HepG2 (cell line): ENCODE measurements around the gene APBB2. TPM values are rescaled to one million over a fixed set of nuclear protein-coding genes. Genes with fewer than 3 reads are reported as not detected.

Experiments used
- ATAC-seq: fragments of 200-7000 bp; cut with Tn5 transposase; 3 replicates; pipeline ENCODE4 v1.9.1; 2020; ENCODE audit warnings: mild to moderate bottlenecking, moderate library complexity
- BruUV-seq: library from RNA; stranded (reverse); fragments of 400-500 nt; replicated peaks from 2 replicates; lab custom pipeline; 2021; lab: Mats Ljungman, UMichigan
- CTCF ChIA-PET: fragments of 300-600 bp; formaldehyde crosslinking; extraction: SDS; loops from one replicate; lab custom pipeline; 2021; ENCODE audit warnings: low total read pairs, inconsistent platforms, low intra/inter-chr PET ratio; lab: Yijun Ruan, JAX
- POLR2A ChIA-PET: fragments of 350-600 bp; sonication (Branson Sonifier 250); formaldehyde crosslinking; loops from one replicate; lab custom pipeline; 2020; ENCODE audit warnings: antibody characterized with exemption, inconsistent platforms; lab: Yijun Ruan, JAX
- DNase-seq: peaks from one replicate; pipeline ENCODE4 v3.0.0-alpha.2; 2015; ENCODE audit warnings: low spot score
- FAIRE-seq: peaks from 3 replicates; lab custom pipeline; 2011; peaks lifted over from hg19 to GRCh38; lab: Jason Lieb, UNC
- H2AFZ ChIP-seq: one replicate; pipeline ENCODE4 v1.6.1; 2011; ENCODE audit warnings: low read length, inconsistent platforms
- H3K27ac ChIP-seq: fragments of 300-600 bp; 3 replicates; pipeline ENCODE4 v1.8.0; 2011; ENCODE audit warnings: mixed run types, mild to moderate bottlenecking, mixed read lengths, low read length, inconsistent platforms; ENCODE audit not compliant: insufficient read depth; ENCODE audit errors: extremely low read length
- H3K27me3 ChIP-seq, 2 experiments: fragments of 200-600 bp in 1 of 2; 2 replicates in 1 of 2; 3 replicates in 1 of 2; pipeline versions ENCODE4 v1.6.0 to v1.8.0; 2011; ENCODE audit warnings: low read length in 2 of 2, mild to moderate bottlenecking in 2 of 2, moderate library complexity in 2 of 2, inconsistent platforms in 1 of 2; ENCODE audit not compliant: insufficient read depth in 2 of 2, control insufficient read depth in 1 of 2
- H3K36me3 ChIP-seq, 2 experiments: fragments of 200-600 bp in 1 of 2; replicated peaks in 1 of 2; 2 replicates in 1 of 2; 3 replicates in 1 of 2; pipeline versions ENCODE4 v1.5.1 to v1.8.0; 2011; ENCODE audit warnings: low read length in 2 of 2, inconsistent platforms in 1 of 2; ENCODE audit not compliant: insufficient read depth in 2 of 2, control insufficient read depth in 1 of 2
- H3K4me1 ChIP-seq: 2 replicates; pipeline ENCODE4 v1.5.1; 2012; ENCODE audit warnings: low read length, inconsistent platforms; ENCODE audit not compliant: insufficient read depth
- H3K4me2 ChIP-seq: 2 replicates; pipeline ENCODE4 v1.6.0; 2011; ENCODE audit warnings: low read depth, low read length, inconsistent platforms
- H3K4me3 ChIP-seq, 3 experiments: fragments of 200-600 bp in 1 of 3; sonication (generic), shearing (Covaris generic) in 1 of 3; replicated peaks in 1 of 3; 2 replicates each; pipeline ENCODE4 v1.5.1; 2011 to 2016; ENCODE audit warnings: low read length in 3 of 3, inconsistent platforms in 2 of 3, low read depth in 2 of 3, mild to moderate bottlenecking in 2 of 3, control low read depth in 1 of 3, mixed read lengths in 1 of 3; ENCODE audit not compliant: insufficient read depth in 1 of 3
- H3K79me2 ChIP-seq: one replicate; pipeline ENCODE4 v1.6.1; 2011; ENCODE audit warnings: low read length, inconsistent platforms; ENCODE audit not compliant: insufficient read depth
- H3K9ac ChIP-seq: 2 replicates; pipeline ENCODE4 v1.6.0; 2011; ENCODE audit warnings: mild to moderate bottlenecking, low read depth, low read length, inconsistent platforms; ENCODE audit not compliant: insufficient read depth
- H3K9me3 ChIP-seq: 2 replicates; pipeline ENCODE4 v1.5.1; 2012; ENCODE audit warnings: mild to moderate bottlenecking, low read length
- H4K20me1 ChIP-seq: 2 replicates; pipeline ENCODE4 v1.6.0; 2011; ENCODE audit warnings: inconsistent platforms, mild to moderate bottlenecking, low read length, moderate library complexity; ENCODE audit not compliant: insufficient read depth
- BCLAF1 ChIP-seq: fragments of 450-650 bp; IDR thresholded peaks from 2 replicates; pipeline ENCODE4 v1.6.1; 2017; ENCODE audit warnings: mild to moderate bottlenecking
- FOXO1 ChIP-seq: sonication (generic); formaldehyde crosslinking; IDR thresholded peaks from 2 replicates; pipeline ENCODE4 v1.4.0; 2020; ENCODE audit warnings: missing genetic modification reagents
- THAP11 ChIP-seq: IDR thresholded peaks from 2 replicates; pipeline ENCODE4 v1.6.1; 2016; ENCODE audit warnings: missing biosample characterization, missing genetic modification reagents
- ZNF142 ChIP-seq: sonication (generic); formaldehyde crosslinking; IDR thresholded peaks from 2 replicates; pipeline ENCODE4 v1.4.0; 2020; ENCODE audit warnings: missing genetic modification reagents
- ZNF33A ChIP-seq: sonication (generic); formaldehyde crosslinking; IDR thresholded peaks from 2 replicates; pipeline ENCODE4 v1.5.1; 2020; ENCODE audit warnings: missing genetic modification reagents, mild to moderate bottlenecking, moderate library complexity, borderline replicate concordance
- ZNF44 ChIP-seq: sonication (generic); formaldehyde crosslinking; IDR thresholded peaks from 2 replicates; pipeline ENCODE4 v1.5.1; 2020; ENCODE audit warnings: mild to moderate bottlenecking, missing genetic modification reagents
- WGBS: methylation state at CpG from one replicate; pipeline ENCODE4 v1.1.6; 2017; ENCODE audit warnings: low lambda C conversion rate; 5-methylcytosine and 5-hydroxymethylcytosine counted together
- in situ Hi-C: cut with HindIII; loops from 2 replicates; pipeline ENCODE4 v1.10.0; 2017; ENCODE audit warnings: low pct_unique_long_range_greater_than_20kb; ENCODE audit not compliant: extremely low pct_ligation_motif_present
- intact Hi-C: fragments of 100-400 bp; cut with micrococcal nuclease; formaldehyde crosslinking; loops from one replicate; pipeline ENCODE4 v1.10.0; 2022; ENCODE audit not compliant: unreplicated experiment
- polyA plus RNA-seq, 8 experiments: library from polyadenylated mRNA; depleted of rRNA in 3 of 8; stranded (reverse) in 7 of 8; unstranded in 1 of 8; fragments of >200 nt; fragmentation: Illumina TruSeq in 4 of 8; extraction: Trizol in 4 of 8; gene quantifications; 2 replicates each; pipeline versions ENCODE4 v1.2.1 to v1.2.3, GENCODE V29; 2011 to 2016; ENCODE audit warnings: low read depth in 4 of 8, missing spikeins in 1 of 8, mixed read lengths in 1 of 8; ENCODE audit not compliant: insufficient read depth in 1 of 8
- total RNA-seq, 5 experiments: library from RNA; depleted of rRNA; stranded (reverse); fragments of >200 nt; fragmentation: Illumina TruSeq; extraction: Trizol; gene quantifications; 2 replicates each; pipeline ENCODE4 v1.2.3, GENCODE V29; 2016; ENCODE audit warnings: low read depth in 1 of 5

Gene APBB2
- total and polyA plus RNA-seq, 2 of the 13 experiments (the other 11 are each of a cell fraction or from before 2014, with no cell fraction given) = 11.7 to 17.0 TPM

GRCh38 chr4:40940756-40941155 lies 273.6 kb downstream of the APBB2 start:
- POLR2A ChIA-PET = no interaction called here
- no TSS peak for BruUV-seq
- no peak overlapping the region for H3K27ac ChIP-seq
- no peak for FAIRE-seq
- intact Hi-C loops = no loop called here
- no peak overlapping the region for H3K4me3 ChIP-seq
- H3K4me2 ChIP-seq = no peak overlapping the region
- no peaks in the 10 kb centered on the region for H3K9me3 ChIP-seq
- peaks cover 5 to 23% of the 10 kb centered on the region in 2 experiments; a peak in 4 of 5 replicates for H3K36me3 ChIP-seq
- TF ChIP-seq ZNF33A (CRISPR knock-in tag) = no peak
- no peak for TF ChIP-seq THAP11 (CRISPR knock-in tag)
- no peaks in the 10 kb centered on the region for H3K79me2 ChIP-seq
- H2AFZ ChIP-seq = no peak overlapping the region
- in situ Hi-C loops = no loop called here
- DNase-seq = no peak
- H3K27me3 ChIP-seq = no peaks in the 10 kb centered on the region
- 99% methylated on average over 5 of the region's 5 CpGs for WGBS
- no peak overlapping the region for H3K9ac ChIP-seq
- CTCF ChIA-PET = no interaction called here
- no peaks in the 10 kb centered on the region for H4K20me1 ChIP-seq
- no peak for ATAC-seq
- H3K4me1 ChIP-seq = peaks cover 8% of the 10 kb centered on the region

GRCh38 chr4:40940317-40940741 lies 274.0 kb downstream of the APBB2 start:
- CTCF ChIA-PET = no interaction called here
- no peak for DNase-seq
- intact Hi-C loops = no loop called here
- H3K4me2 ChIP-seq = no peak overlapping the region
- in situ Hi-C loops = no loop called here
- peaks cover 5 to 23% of the 10 kb centered on the region in 2 experiments; a peak in 4 of 5 replicates for H3K36me3 ChIP-seq
- no peak for FAIRE-seq
- 88% methylated on average over 9 of the region's 9 CpGs for WGBS
- H3K79me2 ChIP-seq = no peaks in the 10 kb centered on the region
- POLR2A ChIA-PET = no interaction called here
- no peaks in the 10 kb centered on the region for H4K20me1 ChIP-seq
- peaks cover 8% of the 10 kb centered on the region for H3K4me1 ChIP-seq
- H3K9ac ChIP-seq = no peak overlapping the region
- H2AFZ ChIP-seq = no peak overlapping the region
- H3K27ac ChIP-seq = no peak overlapping the region
- BruUV-seq = no TSS peak
- no peaks in the 10 kb centered on the region for H3K27me3 ChIP-seq
- no peak for ATAC-seq
- H3K4me3 ChIP-seq = no peak overlapping the region
- no peaks in the 10 kb centered on the region for H3K9me3 ChIP-seq
- TF ChIP-seq BCLAF1 = no peak
- no peak for TF ChIP-seq FOXO1 (CRISPR knock-in tag)
- no peak for TF ChIP-seq ZNF44
- TF ChIP-seq ZNF142 (CRISPR knock-in tag) = no peak
